GM18498 (cell line): ENCODE results near the gene FADS3.
"Not testable (repeated sequence)": the region's sequence is repeated elsewhere in the genome, so short reads cannot be mapped to it uniquely, and the experiment has no call there.

ENCODE experiments used
- ATAC-seq: cut with Tn5 transposase; IDR thresholded peaks from one replicate; pipeline ENCODE4 v1.9.1; 2021; ENCODE audit warnings: mild to moderate bottlenecking, moderate library complexity; ENCODE audit not compliant: unreplicated experiment

Gene FADS3

GRCh38 chr11:61899146-61899841 lies 7.9 kb upstream of the FADS3 start:
- peak; percentile 67 for ATAC-seq

GRCh38 chr11:61898247-61898582 lies 6.9 kb upstream of the FADS3 start:
- no peak for ATAC-seq

- ATAC-seq = no peak
Measured at GRCh38 chr11:61897387-61898246, 6.3 kb upstream of the FADS3 start.

- no peak for ATAC-seq
Measured at GRCh38 chr11:61896665-61897386, 5.5 kb upstream of the FADS3 start.

GRCh38 chr11:61895718-61896059 lies 4.3 kb upstream of the FADS3 start:
- no peak for ATAC-seq

- no peak for ATAC-seq
Measured at GRCh38 chr11:61895046-61895717, 3.8 kb upstream of the FADS3 start.

GRCh38 chr11:61893981-61894380 lies 2.6 kb upstream of the FADS3 start:
- no peak for ATAC-seq

- peak; percentile 40 for ATAC-seq
Measured at GRCh38 chr11:61892085-61892370, 683 bp upstream of the FADS3 start.

- ATAC-seq = peak; percentile 21
Measured at GRCh38 chr11:61890529-61891330, 615 bp downstream of the FADS3 start.

GRCh38 chr11:61889831-61890230 lies 1.5 kb downstream of the FADS3 start:
- ATAC-seq = no peak

- no peak for ATAC-seq
Measured at GRCh38 chr11:61888590-61888989, 2.8 kb downstream of the FADS3 start.

- no peak for ATAC-seq
Measured at GRCh38 chr11:61887839-61888494, 3.4 kb downstream of the FADS3 start.

- no peak for ATAC-seq
Measured at GRCh38 chr11:61886643-61887042, 4.7 kb downstream of the FADS3 start.

GRCh38 chr11:61885784-61886580 lies 5.4 kb downstream of the FADS3 start:
- no peak for ATAC-seq

- ATAC-seq = no peak
Measured at GRCh38 chr11:61885166-61885778, 6.1 kb downstream of the FADS3 start.

GRCh38 chr11:61883947-61884346 lies 7.4 kb downstream of the FADS3 start:
- ATAC-seq = no peak

GRCh38 chr11:61883327-61883726 lies 8.0 kb downstream of the FADS3 start:
- no peak for ATAC-seq

GRCh38 chr11:61882879-61883278 lies 8.5 kb downstream of the FADS3 start:
- ATAC-seq = no peak

- ATAC-seq = not testable (repeated sequence)
Measured at GRCh38 chr11:61882267-61882666, 9.1 kb downstream of the FADS3 start.
